ENCODE data around the gene RUVBL1. TPM values are rescaled to one million over a fixed set of nuclear protein-coding genes. Genes with fewer than 3 reads are reported as not detected.

The RUVBL1 gene
- total RNA-seq, 1 donor from 2014 or later: 17.0 TPM

GRCh38 chr3:128145279-128145678 is 21.7 kb upstream of the RUVBL1 start:
- Histone ChIP-seq H3K36me3 (no peaks in the 10 kb centered on the region), H3K4me3 (no peak overlapping the region), H3K27me3 (no peaks in the 10 kb centered on the region), H3K4me1 (no peaks in the 10 kb centered on the region), H3K27ac (no peak overlapping the region), H3K9me3 (no peaks in the 10 kb centered on the region)
- DNase-seq (peak; percentile 69), ATAC-seq (peak; percentile 89)
- TF ChIP-seq CTCF (IDR thresholded peaks at IDR 0.05): no peak
- intact Hi-C loops (cut with DNase I): no loop called here

GRCh38 chr3:128144512-128145187 is 21.0 kb upstream of the RUVBL1 start:
- H3K4me1 ChIP-seq: no peaks in the 10 kb centered on the region
- no peak for TF ChIP-seq CTCF (IDR thresholded peaks at IDR 0.05)
- ATAC-seq (no peak), DNase-seq (no peak)
- H3K27ac ChIP-seq: no peak overlapping the region
- H3K27me3 ChIP-seq: no peaks in the 10 kb centered on the region
- no peak overlapping the region for H3K4me3 ChIP-seq
- H3K36me3 ChIP-seq: no peaks in the 10 kb centered on the region
- intact Hi-C loops (cut with DNase I): no loop called here
- no peaks in the 10 kb centered on the region for H3K9me3 ChIP-seq

- Histone ChIP-seq H3K27ac (no peak overlapping the region), H3K27me3 (no peaks in the 10 kb centered on the region), H3K36me3 (no peaks in the 10 kb centered on the region), H3K4me3 (no peak overlapping the region), H3K4me1 (no peaks in the 10 kb centered on the region), H3K9me3 (no peaks in the 10 kb centered on the region)
- no peak for TF ChIP-seq CTCF (IDR thresholded peaks at IDR 0.05)
- intact Hi-C loops (cut with DNase I): no loop called here
- ATAC-seq: no peak
- DNase-seq: no peak
Observed at GRCh38 chr3:128143496-128143895, 19.9 kb upstream of the RUVBL1 start.

- ATAC-seq (peak; percentile 85), DNase-seq (no peak)
- Histone ChIP-seq H3K36me3 (no peaks in the 10 kb centered on the region), H3K4me1 (no peaks in the 10 kb centered on the region), H3K9me3 (no peaks in the 10 kb centered on the region), H3K4me3 (no peak overlapping the region), H3K27ac (no peak overlapping the region), H3K27me3 (no peaks in the 10 kb centered on the region)
- peak; percentile 67 for TF ChIP-seq CTCF (IDR thresholded peaks at IDR 0.05)
- intact Hi-C loops (cut with DNase I): no loop called here
Observed at GRCh38 chr3:128133273-128133883, 9.8 kb upstream of the RUVBL1 start.

GRCh38 chr3:128131897-128132646 is 8.5 kb upstream of the RUVBL1 start:
- H3K27me3 ChIP-seq: no peaks in the 10 kb centered on the region
- H3K9me3 ChIP-seq: no peaks in the 10 kb centered on the region
- ATAC-seq: no peak
- no peaks in the 10 kb centered on the region for H3K36me3 ChIP-seq
- intact Hi-C loops (cut with DNase I): no loop called here
- no peak overlapping the region for H3K4me3 ChIP-seq
- no peak overlapping the region for H3K27ac ChIP-seq
- TF ChIP-seq CTCF (IDR thresholded peaks at IDR 0.05): no peak
- no peak for DNase-seq
- H3K4me1 ChIP-seq: no peaks in the 10 kb centered on the region

Measured in upper lobe of right lung (tissue), 1 donor.